ENCODE data around the gene LRP8. TPM values are rescaled to one million over a fixed set of nuclear protein-coding genes. Genes with fewer than 3 reads are reported as not detected.

The LRP8 gene
- total and polyA plus RNA-seq, 9 of the 15 experiments (the other 6 are each of a cell fraction or from before 2014, with no cell fraction given) = 7.1 to 56.1 (median 31.3) TPM

DNA sequence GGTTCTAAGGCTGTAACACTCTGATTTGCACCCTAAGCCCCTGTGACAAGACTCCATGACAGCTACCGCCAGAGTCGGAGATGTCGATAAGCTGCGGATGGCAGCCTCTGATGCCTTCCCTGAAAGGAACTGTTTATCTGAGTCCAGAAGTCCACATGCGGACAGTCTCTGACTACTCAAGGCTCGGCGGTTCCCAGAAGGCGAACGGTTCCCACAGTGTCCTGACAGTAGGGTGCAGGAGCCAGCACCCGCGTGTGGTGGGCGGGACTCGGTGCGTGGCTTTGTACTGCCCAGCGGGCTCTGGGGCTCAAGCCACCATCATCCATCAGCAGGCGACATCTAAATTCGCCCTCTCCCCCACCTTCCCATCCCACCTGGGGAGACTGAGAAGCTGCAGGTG, 30.7 kb downstream of the LRP8 start:
- Histone ChIP-seq H3K36me3 (ENCODE audit: control insufficient read depth, insufficient read depth, low read length) (peaks cover 23% of the 10 kb centered on the region; the same call in 1 of the 3 replicates), H3K27me3 (ENCODE audit: control insufficient read depth in 2 of 2, insufficient read depth in 2 of 2, low read length in 2 of 2) (no peaks in the 10 kb centered on the region), H2AFZ (ENCODE audit: low read depth, low read length) (no peak overlapping the region), H3K4me1 (replicated peaks in 1 of 2; ENCODE audit: control insufficient read depth in 2 of 2, insufficient read depth in 2 of 2, low read length in 2 of 2) (peaks cover 2 to 33% of the 10 kb centered on the region in 2 experiments; a peak in 3 of 5 replicates), H3K27ac (ENCODE audit: extremely low read depth, low read depth, low read length) (no peak overlapping the region), H3K4me3 (no peak overlapping the region), H3K4me2 (ENCODE audit: insufficient read depth, low read length) (no peak overlapping the region), H3K9ac (ENCODE audit: insufficient read depth in 1 of 2, low read depth in 2 of 2, low read length in 2 of 2) (peak overlapping the region in 1 of 2 experiments; percentile 59; a peak in 2 of 4 replicates), H3K9me1 (ENCODE audit: control insufficient read depth, insufficient read depth, low read length) (peaks cover 16% of the 10 kb centered on the region), H3K9me3 (replicated peaks; ENCODE audit: control insufficient read depth, insufficient read depth, low read depth, low read length) (no peaks in the 10 kb centered on the region), H4K20me1 (replicated peaks; ENCODE audit: control insufficient read depth, insufficient read depth, low read length) (peaks cover 41% of the 10 kb centered on the region), H3K79me2 (ENCODE audit: control insufficient read depth, insufficient read depth, low read length) (peaks cover 18% of the 10 kb centered on the region)
- WGBS (ENCODE audit: insufficient coverage, low coverage, missing lambda C conversion rate) = 72% methylated on average over 17 of the region's 17 CpGs
- intact Hi-C loops (cut with micrococcal nuclease) (no loop called here), in situ Hi-C loops (cut with MboI) (no loop called here)
- ChIA-PET POLR2A (interaction anchor here (0.6 to 1.3 kb wide), 3 partner anchors 15 to 27 kb away, joined by 4 to 5 read pairs (median 4); no protein-coding TSS in a partner anchor), CTCF (ENCODE audit: low intra/inter-chr PET ratio) (no interaction called here)
- no peak for TF ChIP-seq GATAD2A (IDR thresholded peaks at IDR 0.05)
- TF ChIP-seq ZNF253 (CRISPR knock-in tag; conservative IDR thresholded peaks at IDR 0.05) = no peak
- TF ChIP-seq ZC3H11A (IDR thresholded peaks at IDR 0.05; ENCODE audit: low read depth, low read length) = no peak
- no peak for TF ChIP-seq YBX1 (IDR thresholded peaks at IDR 0.05)
- no peak for TF ChIP-seq MAFF (IDR thresholded peaks at IDR 0.05; ENCODE audit: low read length)
- TF ChIP-seq HSF4 (CRISPR knock-in tag; IDR thresholded peaks at IDR 0.05; ENCODE audit: borderline replicate concordance) = no peak
- no peak for TF ChIP-seq ZNF263 (CRISPR knock-in tag; IDR thresholded peaks at IDR 0.05; ENCODE audit: borderline replicate concordance)
- no peak for TF ChIP-seq PURB (CRISPR knock-in tag; IDR thresholded peaks at IDR 0.05; ENCODE audit: low read depth)
- TF ChIP-seq, protein P1, sequence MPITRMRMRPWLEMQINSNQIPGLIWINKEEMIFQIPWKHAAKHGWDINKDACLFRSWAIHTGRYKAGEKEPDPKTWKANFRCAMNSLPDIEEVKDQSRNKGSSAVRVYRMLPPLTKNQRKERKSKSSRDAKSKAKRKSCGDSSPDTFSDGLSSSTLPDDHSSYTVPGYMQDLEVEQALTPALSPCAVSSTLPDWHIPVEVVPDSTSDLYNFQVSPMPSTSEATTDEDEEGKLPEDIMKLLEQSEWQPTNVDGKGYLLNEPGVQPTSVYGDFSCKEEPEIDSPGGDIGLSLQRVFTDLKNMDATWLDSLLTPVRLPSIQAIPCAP (CRISPR knock-in tag; IDR thresholded peaks at IDR 0.05; ENCODE audit: borderline replicate concordance) = no peak
- no peak for TF ChIP-seq ARNT (IDR thresholded peaks at IDR 0.05)
- ATAC-seq (no peak), FAIRE-seq (peak; percentile 6), DNase-seq (ENCODE audit: extremely low read depth in 1 of 4, low spot score in 3 of 4) (peak in 1 of 4 experiments; percentile 16)
- BruUV-seq (replicated peaks) = no TSS peak

Data from K562 (cell line).